Brain microvascular endothelial cell (primary cell): ENCODE measurements around the gene PRSS38.
A peak's percentile ranks its signal among the peaks of the same experiment; 100 is the strongest.

Source experiments
- DNase-seq: peaks from one replicate; pipeline ENCODE4 v3.0.0-alpha.2; 2020
- H3K27ac ChIP-seq: fragments of 250-450 bp; sonication (Bioruptor Pico); 2 replicates; pipeline ENCODE4 v1.5.1; 2020; ENCODE audit warnings: mild to moderate bottlenecking, moderate library complexity
- H3K27me3 ChIP-seq: fragments of 250-450 bp; sonication (Bioruptor Pico); replicated peaks from 2 replicates; pipeline ENCODE4 v1.5.1; 2020; ENCODE audit warnings: mild to moderate bottlenecking
- H3K36me3 ChIP-seq: fragments of 250-450 bp; sonication (Bioruptor Pico); replicated peaks from 2 replicates; pipeline ENCODE4 v1.5.1; 2020; ENCODE audit warnings: mild to moderate bottlenecking
- H3K4me3 ChIP-seq: 2 replicates; pipeline ENCODE4 v1.5.1; 2011; ENCODE audit warnings: low read depth, mild to moderate bottlenecking, control low read depth, low read length, moderate library complexity
- in situ Hi-C: cut with HindIII; loops from 2 replicates; pipeline ENCODE4 v1.10.0; 2017; ENCODE audit warnings: low sequenced_read_pairs, low pct_ligation_motif_present
- TF ChIP-seq, protein P1 (sequence below): IDR thresholded peaks from 2 replicates; pipeline ENCODE4 v1.5.1; 2011; ENCODE audit warnings: low read depth, mild to moderate bottlenecking, moderate library complexity, low read length, control low read depth, inconsistent platforms; ENCODE audit errors: missing control alignments

Gene PRSS38

DNA sequence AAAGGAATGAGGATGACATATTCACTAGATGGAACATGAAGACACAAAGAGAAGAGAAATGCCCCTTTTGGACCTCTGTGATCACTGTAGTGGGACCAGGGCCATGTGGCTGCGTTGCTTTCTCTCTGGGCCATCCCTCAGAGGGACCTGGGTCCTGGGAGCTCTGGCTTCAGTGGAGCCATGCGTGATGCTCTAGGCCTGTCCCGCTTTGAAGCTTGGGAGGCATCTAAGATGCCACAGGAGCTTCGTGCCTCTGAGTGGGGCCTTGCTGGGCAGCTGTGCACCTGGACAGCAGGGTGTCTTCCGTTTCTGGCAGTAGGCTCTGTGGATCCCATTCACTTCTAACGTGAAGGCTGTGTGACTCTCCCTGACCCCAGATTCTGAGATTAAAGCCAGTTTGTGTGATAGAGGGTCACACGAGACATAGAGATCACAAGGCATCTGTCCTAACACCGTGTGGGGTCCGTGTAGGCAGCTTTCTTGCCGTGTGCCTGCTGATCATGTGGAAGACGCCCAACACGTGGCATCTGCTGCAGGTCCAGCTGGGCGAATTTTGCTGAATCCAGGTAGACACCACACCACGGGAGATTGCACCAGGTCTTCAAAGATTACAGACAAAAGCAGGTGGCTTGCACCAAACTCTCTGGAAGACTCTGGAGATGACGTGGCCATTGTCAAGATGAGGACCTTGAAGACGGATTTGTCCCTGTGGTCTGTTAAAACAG, 17.2 kb upstream of the PRSS38 start:
- no peak for DNase-seq
- Histone ChIP-seq H3K27ac (no peak overlapping the region), H3K36me3 (no peaks in the 10 kb centered on the region), H3K27me3 (peaks cover 8% of the 10 kb centered on the region), H3K4me3 (no peak overlapping the region)
- in situ Hi-C loops = no loop called here
- TF ChIP-seq, protein P1, sequence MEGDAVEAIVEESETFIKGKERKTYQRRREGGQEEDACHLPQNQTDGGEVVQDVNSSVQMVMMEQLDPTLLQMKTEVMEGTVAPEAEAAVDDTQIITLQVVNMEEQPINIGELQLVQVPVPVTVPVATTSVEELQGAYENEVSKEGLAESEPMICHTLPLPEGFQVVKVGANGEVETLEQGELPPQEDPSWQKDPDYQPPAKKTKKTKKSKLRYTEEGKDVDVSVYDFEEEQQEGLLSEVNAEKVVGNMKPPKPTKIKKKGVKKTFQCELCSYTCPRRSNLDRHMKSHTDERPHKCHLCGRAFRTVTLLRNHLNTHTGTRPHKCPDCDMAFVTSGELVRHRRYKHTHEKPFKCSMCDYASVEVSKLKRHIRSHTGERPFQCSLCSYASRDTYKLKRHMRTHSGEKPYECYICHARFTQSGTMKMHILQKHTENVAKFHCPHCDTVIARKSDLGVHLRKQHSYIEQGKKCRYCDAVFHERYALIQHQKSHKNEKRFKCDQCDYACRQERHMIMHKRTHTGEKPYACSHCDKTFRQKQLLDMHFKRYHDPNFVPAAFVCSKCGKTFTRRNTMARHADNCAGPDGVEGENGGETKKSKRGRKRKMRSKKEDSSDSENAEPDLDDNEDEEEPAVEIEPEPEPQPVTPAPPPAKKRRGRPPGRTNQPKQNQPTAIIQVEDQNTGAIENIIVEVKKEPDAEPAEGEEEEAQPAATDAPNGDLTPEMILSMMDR = no peak

DNA sequence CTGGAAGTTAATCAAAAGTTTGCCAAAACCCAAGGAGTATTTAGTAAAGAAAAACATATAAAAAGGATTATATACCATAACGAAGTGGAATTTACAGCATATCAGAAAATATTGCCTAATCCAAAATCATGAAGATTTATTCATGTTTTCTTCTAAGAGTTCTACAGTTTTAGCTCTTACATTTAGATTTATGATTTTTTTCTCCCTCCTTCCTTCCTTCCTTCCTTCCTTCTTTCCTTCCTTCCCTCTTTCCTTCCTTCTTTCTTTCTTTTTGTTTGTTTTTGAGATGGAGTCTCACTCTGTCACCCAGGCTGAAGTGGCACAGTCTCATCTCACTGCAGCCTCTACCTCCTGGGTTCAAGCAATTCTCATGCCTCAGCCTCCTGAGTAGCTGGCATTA, 15.7 kb upstream of the PRSS38 start:
- no peak for DNase-seq
- peaks cover 8% of the 10 kb centered on the region for H3K27me3 ChIP-seq
- H3K27ac ChIP-seq = no peak overlapping the region
- TF ChIP-seq, protein P1 = no peak
- no peaks in the 10 kb centered on the region for H3K36me3 ChIP-seq
- in situ Hi-C loops = no loop called here
- no peak overlapping the region for H3K4me3 ChIP-seq

DNA sequence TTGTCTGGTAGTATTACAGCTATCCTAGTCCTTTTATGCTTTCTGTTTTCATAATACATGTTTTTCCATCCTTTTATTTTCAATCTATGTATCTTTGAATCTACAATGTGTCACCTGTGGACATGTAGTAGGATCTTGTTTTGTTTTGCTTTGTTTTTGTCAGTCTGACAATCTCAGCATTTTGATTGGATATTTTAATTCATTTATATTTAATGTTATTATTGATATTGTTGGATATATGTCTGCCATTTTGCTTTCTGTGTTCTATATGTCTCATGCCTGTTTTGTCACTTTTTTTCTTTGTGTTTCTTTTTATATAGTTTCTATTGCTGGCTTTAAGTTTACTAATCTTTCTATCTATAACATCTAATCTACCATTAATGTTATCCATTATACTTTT, 11.5 kb upstream of the PRSS38 start:
- TF ChIP-seq, protein P1 = no peak
- no peak overlapping the region for H3K27ac ChIP-seq
- DNase-seq = no peak
- no peaks in the 10 kb centered on the region for H3K36me3 ChIP-seq
- in situ Hi-C loops = no loop called here
- H3K27me3 ChIP-seq = peaks cover 2% of the 10 kb centered on the region
- H3K4me3 ChIP-seq = no peak overlapping the region

DNA sequence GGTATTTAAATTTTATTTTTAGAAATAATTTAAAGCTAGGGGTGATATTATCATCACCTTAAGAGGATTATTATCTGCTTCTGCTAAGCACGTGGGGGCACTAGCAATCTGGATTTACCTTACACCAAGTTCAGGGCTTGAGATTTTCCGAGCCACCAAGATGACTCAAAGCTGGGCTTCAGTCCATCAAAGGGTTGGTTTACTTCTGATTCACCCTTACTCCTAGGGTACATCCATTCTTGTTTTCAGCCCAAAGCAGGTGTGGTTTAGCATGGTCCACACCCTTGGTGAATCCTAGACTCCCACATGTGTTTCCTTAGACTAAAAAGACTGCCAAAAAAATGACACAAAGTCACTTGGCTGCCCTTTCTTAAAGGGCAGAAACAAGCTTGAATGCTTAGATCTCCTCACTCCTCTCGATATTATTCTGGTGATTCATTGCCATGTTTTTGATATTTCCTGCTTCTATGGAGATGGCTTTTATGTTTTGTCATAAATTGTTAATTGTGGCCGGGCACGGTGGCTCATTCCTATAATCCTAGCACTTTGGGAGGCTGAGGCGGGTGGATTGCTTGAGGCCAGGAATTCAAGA, 9.8 kb upstream of the PRSS38 start:
- TF ChIP-seq, protein P1 = no peak
- no peaks in the 10 kb centered on the region for H3K27me3 ChIP-seq
- peak; percentile 66 for DNase-seq
- no peak overlapping the region for H3K4me3 ChIP-seq
- in situ Hi-C loops = no loop called here
- no peak overlapping the region for H3K27ac ChIP-seq
- H3K36me3 ChIP-seq = no peaks in the 10 kb centered on the region

DNA sequence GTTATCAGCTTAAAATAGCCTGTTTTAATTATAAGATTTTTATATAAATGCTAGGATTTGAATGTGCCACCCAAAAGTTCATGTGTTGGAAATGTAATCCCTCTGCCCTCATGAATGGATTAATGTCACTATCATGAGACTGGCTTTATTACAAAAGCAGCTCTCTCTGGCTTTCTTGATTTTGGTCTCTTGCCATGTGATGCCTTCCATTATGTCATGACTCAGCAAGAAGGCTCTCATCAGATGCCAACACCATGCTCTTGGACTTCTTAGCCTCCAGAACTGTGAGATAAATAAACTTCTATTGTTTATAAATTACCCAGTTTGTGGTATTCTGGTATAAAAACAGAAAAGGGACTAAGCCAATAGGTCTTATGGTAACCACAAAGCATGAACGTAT, 6.9 kb upstream of the PRSS38 start:
- in situ Hi-C loops = no loop called here
- Histone ChIP-seq H3K27ac (no peak overlapping the region), H3K36me3 (no peaks in the 10 kb centered on the region), H3K27me3 (no peaks in the 10 kb centered on the region), H3K4me3 (no peak overlapping the region)
- TF ChIP-seq, protein P1 = no peak
- DNase-seq = no peak
